Epithelial cell of proximal tubule (primary cell): ENCODE measurements around the gene ZGPAT. TPM values are rescaled to one million over a fixed set of nuclear protein-coding genes. Genes with fewer than 3 reads are reported as not detected.

Experiments used
- DNase-seq: peaks from one replicate; pipeline ENCODE4 v3.0.0-alpha.2; 2011; ENCODE audit warnings: low read depth
- H3K4me3 ChIP-seq: 2 replicates; pipeline ENCODE4 v1.5.1; 2011; ENCODE audit warnings: low read depth, mild to moderate bottlenecking, low read length
- total RNA-seq: library from RNA; depleted of rRNA; stranded (reverse); fragments of >200 nt; gene quantifications from 2 replicates; pipeline ENCODE4 v1.2.3, GENCODE V29; 2015
- TF ChIP-seq, protein P1 (sequence below): conservative IDR thresholded peaks from 2 replicates; pipeline ENCODE4 v1.5.1; 2012; ENCODE audit warnings: low read depth, mild to moderate bottlenecking, low read length

The ZGPAT gene
- total RNA-seq, 1 donor from 2014 or later, result 36.5 TPM

DNA sequence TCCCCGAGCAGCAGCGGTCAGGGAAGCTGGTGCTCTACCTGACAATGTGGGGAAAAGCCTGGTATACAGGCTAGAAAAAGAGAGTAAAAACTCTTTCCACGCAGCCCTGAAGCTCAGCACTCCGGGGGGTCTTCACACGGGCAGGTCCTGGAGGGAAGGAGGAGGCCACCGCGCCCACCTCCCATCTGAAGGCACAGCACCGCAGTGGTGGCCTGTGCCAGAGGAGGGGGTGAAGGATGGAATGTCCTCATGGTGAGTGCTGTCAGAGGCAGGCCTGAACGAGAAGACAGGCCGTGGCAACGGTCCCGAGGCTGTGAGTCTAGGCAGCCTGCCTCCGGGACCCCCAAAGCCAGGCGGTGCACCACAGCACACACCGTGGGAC, 37.6 kb downstream of the ZGPAT start:
- TF ChIP-seq, protein P1, sequence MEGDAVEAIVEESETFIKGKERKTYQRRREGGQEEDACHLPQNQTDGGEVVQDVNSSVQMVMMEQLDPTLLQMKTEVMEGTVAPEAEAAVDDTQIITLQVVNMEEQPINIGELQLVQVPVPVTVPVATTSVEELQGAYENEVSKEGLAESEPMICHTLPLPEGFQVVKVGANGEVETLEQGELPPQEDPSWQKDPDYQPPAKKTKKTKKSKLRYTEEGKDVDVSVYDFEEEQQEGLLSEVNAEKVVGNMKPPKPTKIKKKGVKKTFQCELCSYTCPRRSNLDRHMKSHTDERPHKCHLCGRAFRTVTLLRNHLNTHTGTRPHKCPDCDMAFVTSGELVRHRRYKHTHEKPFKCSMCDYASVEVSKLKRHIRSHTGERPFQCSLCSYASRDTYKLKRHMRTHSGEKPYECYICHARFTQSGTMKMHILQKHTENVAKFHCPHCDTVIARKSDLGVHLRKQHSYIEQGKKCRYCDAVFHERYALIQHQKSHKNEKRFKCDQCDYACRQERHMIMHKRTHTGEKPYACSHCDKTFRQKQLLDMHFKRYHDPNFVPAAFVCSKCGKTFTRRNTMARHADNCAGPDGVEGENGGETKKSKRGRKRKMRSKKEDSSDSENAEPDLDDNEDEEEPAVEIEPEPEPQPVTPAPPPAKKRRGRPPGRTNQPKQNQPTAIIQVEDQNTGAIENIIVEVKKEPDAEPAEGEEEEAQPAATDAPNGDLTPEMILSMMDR, result no peak

DNA sequence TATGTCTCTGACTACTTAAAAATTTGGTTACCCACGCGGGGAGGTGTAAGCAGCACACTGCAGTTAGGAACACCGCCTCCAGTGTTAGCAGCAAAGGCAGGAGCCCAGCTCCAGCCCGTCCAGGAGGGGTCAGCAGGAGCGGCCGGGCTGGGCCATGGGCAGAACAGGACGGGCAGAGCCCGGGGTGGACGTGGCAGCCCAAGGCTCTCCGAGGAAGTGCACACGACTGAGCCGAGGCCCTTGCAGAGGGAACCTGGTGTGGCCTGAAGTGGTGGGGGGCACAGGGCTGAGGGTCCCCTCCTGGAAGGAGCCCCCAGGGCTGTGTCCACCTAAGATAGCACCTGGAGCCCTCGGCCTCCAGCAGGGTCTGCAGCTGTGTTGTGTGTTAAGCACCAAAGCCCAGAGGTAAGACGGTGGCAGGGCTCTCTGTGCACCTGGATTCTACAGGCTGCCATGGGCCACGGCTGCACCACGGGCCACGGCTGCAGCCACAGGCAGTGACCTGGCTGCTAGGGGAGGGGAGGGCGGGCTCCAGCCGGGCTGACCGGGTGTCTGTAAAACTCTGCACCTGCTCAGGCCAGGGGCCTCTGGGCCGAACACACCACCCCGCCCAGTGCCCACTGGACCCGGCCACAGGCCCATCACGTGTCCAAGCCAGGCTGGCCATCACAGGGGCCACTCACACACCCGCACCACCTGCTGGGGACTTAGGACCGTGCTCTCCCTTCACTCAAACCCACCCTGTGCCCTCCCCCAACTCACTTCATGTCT, 38.3 kb downstream of the ZGPAT start:
- H3K4me3 ChIP-seq, result no peak overlapping the region
- DNase-seq, result no peak
- TF ChIP-seq, protein P1, result no peak

More for the DNA sequence above, 37.6 kb downstream of the ZGPAT start:
- no peak for DNase-seq
- H3K4me3 ChIP-seq, result no peak overlapping the region

DNA sequence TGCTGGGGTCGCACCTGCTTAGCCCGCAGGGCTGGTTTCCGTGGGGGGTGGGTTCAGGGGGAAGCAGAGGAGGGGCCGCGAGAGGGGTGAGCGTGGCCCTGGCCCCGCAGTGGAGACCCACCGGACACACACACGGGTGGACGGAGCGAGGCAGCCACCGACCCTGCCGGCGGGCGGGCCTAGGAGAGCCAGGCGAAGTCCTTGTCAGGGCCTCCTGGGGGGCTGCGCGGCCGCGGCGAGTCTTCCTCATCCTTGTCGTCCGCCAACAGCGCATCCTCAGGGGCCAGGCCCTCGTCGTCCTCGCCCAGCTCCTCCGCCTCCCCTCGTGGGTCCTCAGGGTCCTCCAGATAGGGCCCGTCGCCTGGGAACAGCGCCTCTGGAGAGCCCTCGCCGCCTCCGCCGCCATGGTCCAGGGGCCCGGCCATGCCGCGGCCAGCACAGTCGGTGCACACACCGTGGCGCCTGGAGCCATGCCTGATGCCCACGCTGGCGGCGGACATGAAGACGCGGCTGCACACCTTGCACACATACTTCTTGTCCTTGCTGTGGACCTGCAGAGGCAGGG, 39.0 kb downstream of the ZGPAT start:
- H3K4me3 ChIP-seq, result no peak overlapping the region
- TF ChIP-seq, protein P1, result no peak
- DNase-seq, result no peak

DNA sequence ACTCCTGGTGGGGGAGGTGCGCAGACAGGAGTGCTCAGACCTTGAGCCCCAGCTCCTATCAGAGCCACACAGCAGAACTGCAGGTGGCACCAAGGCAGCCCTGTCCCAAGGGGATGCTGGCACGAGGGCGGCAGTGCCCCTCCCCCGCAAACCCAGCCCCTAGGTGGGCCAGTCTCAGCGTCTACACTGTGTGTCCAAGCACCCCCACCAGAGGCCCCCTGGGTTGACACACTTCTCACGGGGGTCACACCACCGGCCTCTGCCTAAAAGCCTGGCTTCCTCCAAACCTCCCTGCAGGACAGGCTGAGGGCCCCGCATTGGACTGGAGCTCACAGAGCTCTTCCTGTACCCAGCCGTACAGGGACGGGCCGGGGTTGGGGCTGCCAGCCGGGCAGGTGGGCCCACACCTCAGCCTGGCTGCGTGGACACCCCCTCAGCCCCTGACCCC, 39.8 kb downstream of the ZGPAT start:
- H3K4me3 ChIP-seq, result no peak overlapping the region
- TF ChIP-seq, protein P1, result no peak
- no peak for DNase-seq

DNA sequence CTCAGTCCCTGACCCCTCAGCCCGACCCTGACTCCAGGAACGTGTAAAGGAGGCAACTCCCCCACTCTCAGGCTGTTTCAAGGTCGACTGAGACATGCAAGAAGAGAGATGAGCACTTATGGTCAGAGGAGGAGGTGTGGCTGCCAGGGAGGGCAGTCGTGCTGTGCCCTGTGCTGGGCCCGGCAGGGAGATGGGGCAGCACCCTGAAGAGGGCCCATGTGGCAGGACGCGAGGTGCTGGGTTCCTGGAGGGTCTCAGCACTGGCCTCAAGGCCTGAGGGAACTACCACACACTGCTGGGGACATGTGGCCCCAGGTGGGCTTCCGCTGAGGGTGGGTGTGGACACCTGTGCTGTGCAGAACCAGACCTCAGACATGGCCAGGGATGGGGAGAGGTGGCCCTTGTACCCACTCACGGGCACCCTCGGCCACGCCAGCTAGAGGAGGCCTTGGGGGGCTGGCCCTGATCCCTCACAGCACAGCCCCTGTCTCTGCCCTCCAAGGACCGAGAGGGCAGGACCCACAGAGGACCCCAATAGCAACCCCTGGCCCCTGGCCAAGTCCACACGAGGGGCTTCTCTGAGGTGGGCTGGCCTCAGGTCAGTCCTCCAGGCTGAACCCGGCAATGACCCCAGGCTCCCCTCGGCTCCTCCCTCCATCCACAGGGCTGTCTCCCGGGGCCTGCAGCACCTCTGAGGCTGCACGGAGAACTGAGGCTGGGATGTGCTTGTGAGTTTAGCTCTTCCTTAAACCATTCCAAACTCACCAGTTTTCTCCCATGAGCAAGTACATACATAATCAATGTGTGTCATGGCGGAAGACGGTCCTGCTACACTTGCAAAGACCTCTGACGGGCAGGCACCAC, 40.5 kb downstream of the ZGPAT start:
- TF ChIP-seq, protein P1, result no peak
- H3K4me3 ChIP-seq, result no peak overlapping the region
- DNase-seq, result no peak

DNA sequence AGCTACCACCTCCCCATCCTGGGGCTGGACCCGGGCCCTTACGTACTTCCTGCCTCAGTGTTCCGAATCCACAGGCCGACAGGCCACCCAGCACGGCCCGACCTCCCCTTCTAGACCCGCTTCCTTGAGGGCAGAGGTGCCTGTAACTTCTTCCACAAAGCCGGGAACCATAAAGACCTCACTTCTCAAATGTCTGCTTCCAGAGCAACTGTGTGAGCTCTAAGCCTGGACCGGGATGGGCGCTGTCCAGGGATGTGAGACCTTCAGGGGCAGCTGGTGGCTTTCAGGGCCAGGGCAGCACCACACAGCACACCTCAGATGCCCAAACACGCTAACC, 41.1 kb downstream of the ZGPAT start:
- DNase-seq, result no peak
- TF ChIP-seq, protein P1, result no peak
- H3K4me3 ChIP-seq, result no peak overlapping the region
